T-helper 1 cell treated with Interleukin-12 subunit alpha and Interleukin-12 subunit beta and Interleukin-4 antibody, amounts not matched to agents 30 ng/mL and 1 ng/mL, for 36 hours (primary cell): ENCODE data around the gene SLC1A2. TPM values are rescaled to one million over a fixed set of nuclear protein-coding genes. Genes with fewer than 3 reads are reported as not detected.

Source experiments
- intact Hi-C: fragments of 100-400 bp; cut with micrococcal nuclease; formaldehyde crosslinking; loops from one replicate; pipeline ENCODE4 v1.15.1; 2024
- total RNA-seq: library from RNA; stranded (reverse); gene quantifications from 2 replicates; pipeline ENCODE4 v1.2.3, GENCODE V29; 2022

Gene SLC1A2
- total RNA-seq, 1 donor from 2014 or later: not detected

DNA sequence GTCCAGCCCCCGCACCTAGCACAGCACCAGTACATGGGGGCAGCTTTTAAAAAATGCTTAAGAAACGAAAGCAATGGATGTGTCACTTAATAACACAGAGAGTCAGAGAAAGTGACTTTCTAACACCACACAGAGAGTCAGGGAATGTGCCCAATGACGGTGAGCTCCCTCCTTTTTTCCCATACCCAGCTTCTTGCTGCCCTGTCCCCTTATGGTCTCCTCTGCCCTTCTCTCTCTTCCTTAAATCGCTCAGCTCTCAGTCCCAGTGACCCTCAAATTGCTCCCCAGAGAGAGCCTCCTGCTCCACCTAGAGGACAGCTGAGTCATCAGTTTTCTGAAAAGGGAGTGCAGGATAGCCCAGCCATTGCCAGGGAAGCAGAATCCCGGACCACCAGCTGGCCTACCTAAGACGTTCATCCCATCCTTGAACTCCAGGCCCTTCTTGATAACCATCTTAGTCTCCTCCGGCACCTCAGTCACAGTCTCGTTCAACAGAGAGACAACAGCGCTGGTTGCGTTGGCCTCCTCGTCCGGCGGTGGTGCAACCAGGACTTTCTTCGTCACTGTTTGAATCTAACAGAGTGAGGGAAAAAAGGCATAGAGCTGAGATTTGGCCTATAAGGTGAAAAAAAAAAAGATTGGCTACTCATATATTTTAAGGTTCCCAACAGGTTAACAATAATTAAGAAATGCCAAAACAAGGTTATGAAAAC is 113.5 kb downstream of the SLC1A2 start:
- intact Hi-C loops: loop anchor here (1.0 kb wide), 3 partner anchors 86 to 380 kb away; no protein-coding TSS in a partner anchor

DNA sequence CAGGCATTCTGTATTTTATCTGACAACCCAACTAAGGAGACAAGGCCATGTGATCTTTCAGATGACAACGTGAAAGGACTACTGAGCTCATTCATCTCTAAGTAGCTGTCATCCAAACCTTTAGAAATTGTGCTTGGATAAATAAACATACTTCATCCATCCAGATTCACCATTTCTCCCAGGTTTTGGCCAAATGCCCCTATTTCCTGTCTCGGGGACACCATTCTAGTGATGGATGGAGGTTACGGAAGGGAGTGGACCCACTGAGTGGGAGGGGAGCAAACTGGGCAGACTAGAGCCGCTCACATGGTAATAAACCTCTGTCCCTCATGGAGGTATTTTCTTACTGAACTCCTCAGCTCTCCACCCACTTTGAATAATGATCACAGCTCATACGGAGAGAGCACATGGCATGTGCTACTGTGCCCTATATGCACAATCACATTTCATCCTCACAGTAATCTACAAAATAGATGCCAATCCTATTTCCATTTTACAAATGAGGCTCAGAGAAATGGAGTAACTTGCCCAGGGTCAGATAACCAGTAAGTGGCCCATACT is 114.4 kb downstream of the SLC1A2 start:
- intact Hi-C loops: loop anchor here (1.0 kb wide), 3 partner anchors 87 to 379 kb away; no protein-coding TSS in a partner anchor

DNA sequence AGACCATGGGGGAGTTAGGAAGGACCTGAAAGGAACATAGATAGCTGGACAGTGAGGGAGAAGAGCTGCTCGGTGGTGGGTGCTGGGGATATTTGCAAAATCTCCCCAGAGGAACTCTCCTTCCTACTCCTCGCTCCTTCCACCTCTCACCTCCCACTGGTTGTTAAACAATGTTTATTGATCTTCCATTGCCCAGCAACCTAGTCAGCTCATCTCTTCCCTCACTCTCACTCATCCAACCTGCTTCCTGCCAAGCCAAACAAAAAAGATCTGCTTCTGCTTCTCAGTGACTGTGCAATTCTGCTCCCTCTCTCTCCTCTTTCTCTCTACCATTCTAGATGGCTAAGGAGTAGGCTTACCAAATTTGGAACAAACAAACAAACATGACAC is 115.0 kb downstream of the SLC1A2 start:
- intact Hi-C loops: no loop called here

DNA sequence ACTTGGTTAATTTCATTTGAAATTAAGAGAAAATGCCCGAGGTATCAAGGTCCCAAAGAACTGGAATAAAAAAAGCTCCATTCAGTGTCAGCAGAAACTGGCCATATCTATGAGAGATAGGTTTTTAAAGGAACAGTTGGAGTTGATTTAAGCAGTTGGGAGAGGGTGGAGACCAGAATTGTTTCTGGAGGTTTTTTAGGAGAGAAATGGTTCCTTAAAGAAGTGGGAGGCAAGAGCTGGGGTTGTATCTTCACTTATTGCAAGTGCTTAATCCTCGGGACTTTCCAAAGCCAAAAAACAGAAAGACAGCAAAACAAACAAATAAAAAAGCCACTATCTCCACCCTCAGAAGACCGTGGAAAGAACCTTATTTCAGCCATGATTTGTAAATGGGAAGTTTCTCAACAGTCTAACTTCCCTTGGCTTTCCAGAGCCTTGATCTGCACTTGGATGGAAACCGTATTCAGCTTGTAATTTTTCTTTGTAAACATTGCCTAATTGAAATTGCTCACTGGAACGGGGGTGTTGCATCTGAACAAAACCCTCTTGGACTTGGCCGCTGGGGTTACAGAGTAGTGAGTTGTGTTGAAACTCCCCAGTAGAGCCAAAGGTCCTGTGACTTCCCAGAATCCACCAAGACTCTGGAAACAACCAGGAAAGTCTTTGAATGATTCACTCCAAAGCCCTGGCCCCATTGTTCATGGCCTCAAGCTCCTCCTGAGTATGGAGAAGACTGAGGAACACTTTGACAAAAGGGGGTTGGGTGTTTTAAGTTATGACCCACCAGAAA is 115.6 kb downstream of the SLC1A2 start:
- intact Hi-C loops: no loop called here

DNA sequence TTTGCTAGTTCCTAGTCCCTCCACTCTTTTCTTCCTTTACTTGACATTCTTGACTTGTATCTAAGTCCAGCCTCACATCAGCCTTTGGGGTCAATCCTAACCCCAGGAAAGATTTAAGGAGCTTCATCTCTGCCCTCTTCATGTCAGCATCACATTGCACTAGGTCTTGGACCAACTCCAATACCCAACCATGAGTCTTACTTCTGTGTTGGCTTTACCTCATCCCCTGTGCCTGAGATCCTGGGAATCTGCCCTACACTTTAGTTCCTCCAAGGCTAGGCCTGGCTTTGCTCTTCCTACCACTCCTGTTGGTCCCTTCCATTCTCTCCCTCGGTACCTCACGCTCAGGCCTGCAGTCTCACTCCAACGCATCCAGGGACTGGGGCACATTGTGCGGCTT is 117.0 kb downstream of the SLC1A2 start:
- intact Hi-C loops: no loop called here

DNA sequence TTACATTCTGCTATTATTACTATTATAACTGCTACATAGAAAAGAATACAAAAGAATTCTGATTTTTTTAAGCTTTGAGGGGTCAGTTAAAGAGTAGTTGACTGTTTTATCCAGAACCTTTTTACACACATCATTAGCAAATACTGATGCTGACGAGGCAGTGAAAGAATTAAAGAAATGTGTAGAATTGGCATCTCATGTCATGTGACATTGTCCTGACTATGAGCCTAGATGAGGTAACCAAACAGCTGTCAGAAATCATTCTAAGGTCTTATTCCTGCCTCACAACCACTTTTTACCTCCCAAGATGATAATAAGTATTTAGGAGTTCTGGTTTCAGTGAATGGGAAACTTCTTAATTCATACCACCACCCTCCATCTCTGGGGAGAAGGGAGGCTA is 121.0 kb downstream of the SLC1A2 start:
- intact Hi-C loops: no loop called here

DNA sequence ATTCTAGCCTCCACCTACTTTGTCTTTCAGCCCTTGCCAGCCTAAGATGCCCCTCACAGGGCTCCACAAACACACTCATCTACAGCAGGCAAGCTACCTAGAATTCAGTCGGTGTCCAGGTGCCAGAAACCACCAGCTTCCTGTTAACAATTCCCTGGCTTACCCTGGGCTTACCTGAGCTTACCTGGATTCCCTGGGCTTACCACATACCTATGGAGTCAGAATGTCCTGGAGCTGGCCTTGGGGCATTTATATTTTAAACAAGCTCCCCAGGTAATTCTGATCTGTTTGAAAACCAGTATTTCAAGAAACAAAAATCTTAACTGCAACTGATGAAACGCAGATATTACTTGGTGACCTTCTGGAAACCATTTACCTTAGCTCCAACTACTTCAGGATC is 123.6 kb downstream of the SLC1A2 start:
- intact Hi-C loops: no loop called here

DNA sequence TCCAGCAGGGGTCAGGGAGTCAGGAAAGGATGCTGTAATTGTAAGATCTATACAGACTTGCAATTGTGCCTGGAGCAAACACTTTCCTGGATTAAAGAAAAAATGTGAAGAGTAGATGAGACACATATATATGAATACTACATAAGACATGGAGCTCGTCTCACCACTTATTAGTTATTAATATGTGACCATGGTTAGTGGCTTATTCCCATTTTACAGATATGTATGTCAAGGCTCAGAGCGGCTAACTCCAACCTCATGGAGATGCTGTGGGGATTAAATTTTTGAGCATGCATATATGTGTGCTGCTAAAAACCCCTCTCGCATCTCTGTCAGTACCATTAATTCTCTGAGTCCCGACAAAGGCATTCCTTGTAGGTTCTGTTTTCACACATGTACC is 125.7 kb downstream of the SLC1A2 start:
- intact Hi-C loops: no loop called here

DNA sequence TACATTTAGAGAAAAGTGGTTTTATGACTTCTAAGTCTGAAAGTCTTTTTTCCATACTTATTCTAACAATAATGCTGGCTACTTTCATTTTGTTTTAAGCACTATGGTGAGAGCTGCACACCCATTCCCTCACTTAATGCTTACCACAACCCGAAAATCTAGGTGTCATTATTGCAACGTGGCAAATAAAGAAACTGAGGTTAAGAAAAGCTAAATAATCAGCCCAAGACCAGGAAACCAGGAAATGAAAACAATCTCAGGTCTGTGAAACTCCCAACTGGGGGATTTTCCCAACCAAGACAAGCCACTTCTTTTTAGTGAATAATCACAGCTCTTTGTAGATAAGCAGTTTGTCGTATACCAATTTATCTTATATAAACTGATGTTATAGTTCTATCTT is 126.3 kb downstream of the SLC1A2 start:
- intact Hi-C loops: no loop called here

DNA sequence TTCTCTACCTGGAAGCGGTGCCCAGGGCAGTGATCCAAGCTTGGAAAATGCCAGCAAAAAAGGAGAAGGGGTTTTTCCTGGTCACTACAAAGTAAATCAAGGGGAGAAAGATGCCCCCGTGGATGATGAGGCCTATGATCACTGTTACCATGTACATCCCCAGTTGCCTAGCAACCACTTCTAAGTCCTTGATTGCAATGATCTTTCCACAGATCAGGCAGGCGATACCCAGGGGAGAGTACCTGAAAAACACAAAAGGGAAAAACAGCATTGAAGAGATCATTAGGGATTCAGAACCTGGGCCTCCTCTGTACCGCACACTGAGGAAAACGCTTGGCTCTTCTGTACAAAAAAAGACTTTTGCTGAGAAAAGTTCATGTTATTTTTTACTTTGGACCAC is 127.1 kb downstream of the SLC1A2 start:
- intact Hi-C loops: no loop called here

DNA sequence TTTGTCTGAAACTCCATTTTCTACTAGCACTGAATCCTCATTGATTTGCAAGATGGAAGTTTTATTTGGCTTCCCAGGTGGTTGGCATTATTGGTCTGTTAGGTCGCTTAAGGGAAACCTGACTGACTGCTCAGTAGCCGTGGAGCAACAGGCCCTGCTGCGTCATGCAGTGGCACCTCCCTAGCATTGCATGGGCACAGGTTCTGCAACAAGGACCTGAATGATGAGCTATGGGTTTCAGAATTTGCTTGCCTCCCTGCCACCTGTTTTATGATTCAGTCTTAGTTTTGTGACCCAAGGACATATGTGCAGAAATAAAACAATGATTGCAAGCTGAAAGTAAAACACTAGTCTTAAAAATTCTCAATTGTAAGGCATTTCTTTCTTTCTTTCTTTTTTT is 128.5 kb downstream of the SLC1A2 start:
- intact Hi-C loops: no loop called here

DNA sequence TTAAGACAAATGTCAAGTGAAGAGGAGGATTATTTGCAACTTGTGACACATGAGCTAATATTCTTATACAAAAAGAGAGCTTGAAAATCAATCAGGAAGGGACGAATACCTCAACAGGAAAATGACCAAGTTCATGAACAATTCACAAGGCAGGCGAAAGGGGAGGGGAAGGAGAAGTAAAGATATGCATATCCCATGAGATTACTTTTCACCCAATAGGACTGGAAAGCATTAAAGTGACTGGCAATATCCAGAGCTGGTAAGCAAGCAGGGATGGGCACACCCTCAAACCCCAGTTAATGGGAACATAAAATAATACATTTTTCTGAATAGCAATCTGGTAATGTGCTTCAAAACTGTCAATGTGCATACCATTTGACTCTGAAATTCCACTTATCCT is 129.5 kb downstream of the SLC1A2 start:
- intact Hi-C loops: loop anchor here (2.0 kb wide), 1 partner anchor 17 kb away; no protein-coding TSS in a partner anchor

DNA sequence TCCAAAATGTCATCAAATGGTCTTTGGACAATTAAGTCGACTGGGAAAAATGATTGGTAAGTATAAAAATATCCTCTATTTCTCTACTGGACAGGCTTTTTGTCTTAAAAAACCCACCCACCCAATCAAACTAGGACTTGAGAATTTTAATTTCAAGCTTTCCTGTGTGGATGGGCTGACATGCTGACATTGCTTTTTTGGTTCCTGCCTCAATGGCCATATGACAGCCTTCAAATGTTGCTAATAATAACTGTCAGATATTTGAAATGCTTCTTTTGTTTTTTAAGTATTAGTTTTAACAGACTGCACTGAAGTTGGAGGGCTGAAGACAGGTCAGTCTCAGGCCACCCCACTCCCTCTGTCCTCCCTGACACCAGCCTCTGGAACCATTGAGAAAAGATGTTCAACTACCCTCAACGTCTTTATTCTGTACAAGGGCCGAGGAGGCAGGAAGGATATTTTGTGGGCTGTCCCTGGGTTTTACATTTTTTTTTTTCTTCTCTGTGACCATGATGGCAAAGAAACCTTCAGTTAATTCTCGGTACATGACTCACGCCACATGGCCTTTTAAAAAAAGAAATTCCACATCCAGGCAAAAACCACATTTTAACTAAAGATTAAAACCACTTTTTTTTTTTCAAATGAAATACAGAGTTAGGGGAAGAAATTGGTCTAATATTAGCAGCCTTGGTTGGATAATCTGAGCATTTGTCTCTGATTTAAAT is 130.4 kb downstream of the SLC1A2 start:
- intact Hi-C loops: loop anchor here (2.0 kb wide), 1 partner anchor 16 kb away; no protein-coding TSS in a partner anchor

DNA sequence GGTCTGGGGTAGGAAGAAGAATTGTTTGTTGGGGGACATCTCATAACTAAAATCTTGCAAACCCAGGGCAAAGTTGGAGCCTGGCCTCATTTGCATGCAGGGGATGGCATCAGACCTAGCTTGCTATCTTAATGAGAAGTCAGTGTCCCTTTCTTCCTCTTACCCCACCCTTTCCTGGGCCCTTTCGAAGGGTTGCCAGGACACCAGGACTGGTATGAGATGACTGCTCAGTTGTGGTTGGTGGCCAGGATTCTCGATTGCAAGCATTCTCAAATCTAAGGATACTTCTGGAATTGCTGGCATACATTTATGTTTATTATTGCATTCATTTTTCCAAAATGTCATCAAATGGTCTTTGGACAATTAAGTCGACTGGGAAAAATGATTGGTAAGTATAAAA is 131.0 kb downstream of the SLC1A2 start:
- intact Hi-C loops: loop anchor here (2.0 kb wide), 1 partner anchor 16 kb away; no protein-coding TSS in a partner anchor

DNA sequence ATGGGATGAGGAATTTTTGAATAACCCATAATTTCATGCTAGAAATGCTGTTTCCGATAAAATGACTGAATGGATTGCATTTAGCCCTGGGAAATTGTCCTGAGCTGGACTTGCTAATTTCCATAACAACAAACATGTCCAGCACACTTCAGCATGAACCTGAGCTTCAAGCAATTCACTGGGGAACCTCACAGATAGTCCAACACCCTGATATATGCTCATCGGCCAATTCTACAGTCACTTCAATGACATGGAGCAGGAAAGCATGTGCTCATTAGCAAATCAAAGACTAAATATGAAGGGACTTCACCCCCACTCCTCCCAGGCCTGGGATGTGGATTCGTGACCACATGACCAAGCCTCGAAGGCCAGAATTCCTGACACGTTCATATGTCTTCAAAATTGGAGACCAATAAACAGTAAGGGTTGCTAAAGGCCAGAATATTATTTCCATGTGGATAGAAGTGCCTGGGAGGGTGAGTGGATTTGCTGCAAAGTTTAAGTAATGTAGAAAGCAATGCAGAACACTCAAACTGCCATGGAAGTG is 131.9 kb downstream of the SLC1A2 start:
- intact Hi-C loops: no loop called here

DNA sequence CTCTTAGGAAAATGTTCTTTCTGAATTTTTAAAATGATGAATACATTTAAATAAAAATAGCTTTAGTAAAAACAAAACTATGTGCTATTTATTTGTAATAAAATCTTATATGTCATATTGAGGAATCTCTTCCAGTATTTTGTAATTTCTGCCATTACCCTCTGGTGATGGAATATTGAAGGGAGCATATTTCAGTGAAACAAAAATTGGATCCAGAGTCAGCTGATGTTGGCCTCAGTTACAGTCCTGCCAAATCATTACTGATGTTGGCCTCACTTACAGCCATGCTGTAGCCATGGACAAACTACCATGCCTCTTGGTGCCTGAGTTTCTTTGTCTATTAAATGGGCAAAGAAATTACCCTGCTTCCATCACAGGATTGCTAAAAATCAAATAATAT is 133.2 kb downstream of the SLC1A2 start:
- intact Hi-C loops: no loop called here

DNA sequence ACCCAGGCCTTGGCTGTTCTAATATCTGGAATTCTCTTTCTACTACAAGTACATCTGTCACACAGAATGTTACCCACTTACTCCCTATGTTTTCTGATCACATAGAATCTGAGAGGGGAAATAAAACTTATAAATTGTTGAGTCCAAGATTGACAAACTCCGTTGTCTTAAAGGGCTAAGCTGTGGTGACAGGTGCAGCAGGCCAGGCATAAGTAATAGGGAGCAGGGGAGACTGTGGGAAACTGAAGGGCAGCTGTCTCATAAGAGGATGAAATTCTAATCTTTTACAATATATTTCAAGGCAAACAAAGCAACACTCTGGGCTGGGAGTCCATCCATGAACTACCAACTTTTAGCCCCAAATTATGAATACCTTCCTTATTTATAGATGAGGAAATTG is 133.9 kb downstream of the SLC1A2 start:
- intact Hi-C loops: no loop called here

DNA sequence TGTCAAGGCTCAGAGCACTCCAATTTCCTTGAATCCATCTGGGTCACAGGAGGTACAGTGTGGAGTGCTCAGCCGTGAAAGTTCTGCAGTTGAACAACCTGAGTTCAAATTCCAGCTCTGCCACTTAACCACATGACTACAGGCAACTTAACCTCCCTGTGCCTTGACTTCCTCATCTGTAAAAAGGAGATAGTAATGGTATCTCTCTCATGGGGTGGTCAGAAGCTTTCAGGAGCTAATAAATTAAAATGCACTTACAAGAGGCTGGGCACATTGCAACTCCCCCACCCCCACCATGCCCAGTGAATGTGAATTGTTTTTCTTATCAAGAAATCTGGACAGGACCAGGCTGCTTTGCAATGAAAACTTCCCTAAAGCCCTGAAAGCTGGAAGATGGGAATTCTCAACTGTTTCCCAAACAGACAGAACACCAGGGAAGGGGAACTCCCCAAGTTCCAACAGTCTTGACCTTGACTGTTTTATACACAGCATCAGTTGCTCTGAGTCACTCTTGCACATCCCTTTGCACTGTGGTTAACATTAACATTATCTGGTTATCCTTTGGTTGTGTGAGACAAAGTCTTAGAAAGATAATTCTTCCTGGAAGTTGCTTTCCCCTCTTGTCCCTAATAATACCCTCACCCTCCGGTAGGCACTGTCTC is 137.0 kb downstream of the SLC1A2 start:
- intact Hi-C loops: no loop called here

DNA sequence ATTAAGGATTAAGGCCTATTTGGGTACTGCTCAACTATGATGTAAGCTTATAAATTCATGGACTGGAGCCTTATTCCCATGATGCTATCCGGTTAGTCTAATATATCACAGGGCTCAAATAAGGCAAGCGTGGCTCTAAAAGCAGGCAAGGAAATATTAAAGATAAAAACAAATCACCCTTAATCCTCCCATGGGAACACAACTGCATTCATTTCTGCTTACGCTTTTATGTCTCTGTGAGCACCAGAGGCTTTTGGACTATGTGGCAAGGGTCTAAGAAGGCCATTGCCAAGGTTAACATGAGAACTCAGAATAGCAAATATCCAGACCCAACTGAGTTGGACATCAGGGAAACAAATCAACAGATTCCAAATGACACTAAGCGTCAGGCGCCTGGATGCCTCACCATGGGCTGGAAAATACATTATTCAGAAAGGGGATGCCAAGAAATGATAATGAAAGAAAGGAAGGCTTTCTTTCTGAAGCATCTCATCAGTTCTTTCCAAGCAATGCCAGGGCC is 138.1 kb downstream of the SLC1A2 start:
- intact Hi-C loops: no loop called here

DNA sequence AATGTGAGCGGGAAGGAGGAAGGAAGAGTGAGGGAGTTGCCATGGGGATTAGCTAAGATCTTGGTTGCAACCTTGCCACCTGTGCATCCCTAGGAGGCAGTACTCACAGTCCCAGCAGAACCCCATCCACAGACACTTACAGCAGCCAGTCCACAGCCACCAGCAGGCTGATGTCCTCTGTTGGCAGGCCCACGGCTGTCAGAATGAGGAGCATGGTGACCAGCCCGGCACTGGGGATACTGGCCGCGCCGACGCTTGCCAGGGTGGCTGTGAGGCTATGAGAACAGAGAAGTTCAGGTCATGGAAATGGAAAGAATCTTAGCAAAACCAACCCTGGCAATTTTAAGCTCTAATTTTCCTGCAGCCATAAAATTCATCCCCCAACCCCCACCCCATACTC is 138.6 kb downstream of the SLC1A2 start:
- intact Hi-C loops: no loop called here

DNA sequence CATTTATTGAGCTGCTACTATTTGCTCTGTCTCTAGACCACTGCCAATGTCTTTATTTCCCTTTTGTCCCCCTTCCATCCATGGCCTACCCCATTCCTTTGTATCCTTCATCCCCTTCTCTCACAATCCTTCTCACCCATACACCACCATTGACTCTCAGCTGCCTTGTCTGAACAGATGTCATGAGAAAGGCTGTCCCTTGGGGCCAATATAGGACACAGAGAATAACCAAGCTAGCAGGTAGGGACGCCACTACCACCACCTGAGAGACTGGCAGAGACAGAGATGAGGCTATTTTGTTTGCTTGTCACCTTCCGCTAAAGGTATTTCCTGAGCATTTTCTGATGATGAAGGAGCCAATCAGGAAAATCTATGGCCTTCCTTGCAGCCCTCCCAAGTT is 141.5 kb downstream of the SLC1A2 start:
- intact Hi-C loops: no loop called here
